Gastrocnemius medialis (tissue), 4 donors: ENCODE measurements around the gene RPUSD2. TPM values are rescaled to one million over a fixed set of nuclear protein-coding genes. Genes with fewer than 3 reads are reported as not detected.
A peak's percentile ranks its signal among the peaks of the same experiment; 100 is the strongest.

Source experiments
- ATAC-seq, 2 donors: fragments of 150-250 bp; one replicate each; pipeline ENCODE4 v1.9.1; 2016
- DNase-seq, 2 donors: peaks; one replicate each; pipeline ENCODE4 v3.0.0-alpha.2; 2019
- H3K27ac ChIP-seq, 4 donors: fragments of 200-600 bp; sonication (generic); 1 replicate in 1 of 4; 2 replicates in 3 of 4; pipeline ENCODE4 v1.5.1; 2016 to 2018; ENCODE audit warnings: mild to moderate bottlenecking in 2 of 4, moderate library complexity in 1 of 4
- H3K27me3 ChIP-seq, 3 donors: fragments of 200-600 bp; sonication (generic) in 2 of 3; 1 replicate in 1 of 3; 2 replicates in 2 of 3; pipeline versions ENCODE4 v1.5.1 to v1.6.0; 2016 to 2019; ENCODE audit warnings: mild to moderate bottlenecking in 1 of 3, moderate library complexity in 1 of 3
- H3K36me3 ChIP-seq, 2 donors: fragments of 200-600 bp; sonication (generic) in 1 of 2; one replicate each; pipeline ENCODE4 v1.5.1; 2017 to 2018
- H3K4me1 ChIP-seq, 2 donors: fragments of 200-600 bp; sonication (generic) in 1 of 2; one replicate each; pipeline ENCODE4 v1.5.1; 2016 to 2017; ENCODE audit warnings: mild to moderate bottlenecking in 2 of 2
- H3K4me3 ChIP-seq, 4 donors: fragments of 200-600 bp; sonication (generic) in 3 of 4; 1 replicate in 1 of 4; 2 replicates in 3 of 4; pipeline ENCODE4 v1.5.1; 2016 to 2019; ENCODE audit warnings: mild to moderate bottlenecking in 2 of 4
- H3K9me3 ChIP-seq, 3 donors: fragments of 200-600 bp; sonication (generic) in 2 of 3; 1 replicate in 1 of 3; 2 replicates in 2 of 3; pipeline ENCODE4 v1.5.1; 2016 to 2019
- POLR2A ChIP-seq, 2 donors: fragments of 450-650 bp; IDR thresholded peaks; one replicate each; pipeline ENCODE4 v1.6.1; 2017; ENCODE audit warnings: antibody characterized with exemption in 2 of 2, mild to moderate bottlenecking in 2 of 2, moderate library complexity in 2 of 2
- in situ Hi-C, 4 donors: fragments of 200-750 bp; cut with MboI; loops; one replicate each; pipeline versions ENCODE4 v1.15.0 to v1.8.0; 2017; ENCODE audit warnings: low sequenced_read_pairs in 4 of 4
- intact Hi-C: fragments of 100-400 bp; cut with DNase I; formaldehyde crosslinking; loops from one replicate; pipeline ENCODE4 v1.15.1; 2023; ENCODE audit warnings: low total_unique reads
- total RNA-seq, 4 donors: library from RNA; depleted of rRNA; stranded (reverse); fragments of >200 nt; gene quantifications; one replicate each; pipeline versions ENCODE4 v1.1.0 to v1.2.3, GENCODE V29; 2016
- TF ChIP-seq, protein P1 (sequence below), 5 experiments: fragments of 450-650 bp in 3 of 5; fragments of 200-600 bp in 2 of 5; sonication (generic) in 2 of 5; IDR thresholded peaks in 4 of 5; conservative IDR thresholded peaks in 1 of 5; 1 replicate in 4 of 5; 2 replicates in 1 of 5; pipeline ENCODE4 v1.5.1; 2016 to 2019; ENCODE audit warnings: antibody characterized with exemption in 5 of 5, mild to moderate bottlenecking in 3 of 5, moderate library complexity in 3 of 5

The RPUSD2 gene
- total RNA-seq, 4 donors from 2014 or later, result 4.5 to 9.1 (median 6.5) TPM

DNA sequence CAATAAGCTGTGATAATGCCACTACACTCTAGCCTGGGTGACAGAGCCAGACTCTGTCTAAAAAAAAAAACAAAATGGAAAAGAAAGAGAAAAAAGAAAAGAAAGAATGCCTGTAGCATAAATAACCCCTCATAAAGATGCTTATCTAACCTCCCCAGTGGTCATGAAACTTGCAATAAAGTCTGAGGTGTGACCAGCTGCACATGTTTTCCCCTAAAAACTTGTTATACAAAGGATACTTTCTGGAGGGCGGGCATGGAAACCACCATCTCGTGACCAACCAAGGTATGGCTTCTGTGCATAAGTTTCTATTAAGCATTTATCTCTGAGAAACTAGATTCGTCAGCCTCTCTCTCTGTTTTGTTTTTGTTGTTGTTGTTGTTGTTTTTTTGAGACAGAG lies 26.0 kb upstream of the RPUSD2 start:
- no peak for DNase-seq
- Histone ChIP-seq H3K27ac (no peak overlapping the region), H3K4me3 (no peak overlapping the region), H3K36me3 (no peaks in the 10 kb centered on the region), H3K27me3 (no peaks in the 10 kb centered on the region), H3K9me3 (no peaks in the 10 kb centered on the region), H3K4me1 (peaks cover 16% of the 10 kb centered on the region in 2 donors)
- in situ Hi-C loops, result no loop called here
- intact Hi-C loops, result no loop called here
- TF ChIP-seq POLR2A (IDR thresholded peaks at IDR 0.05), result no peak
- TF ChIP-seq, protein P1, sequence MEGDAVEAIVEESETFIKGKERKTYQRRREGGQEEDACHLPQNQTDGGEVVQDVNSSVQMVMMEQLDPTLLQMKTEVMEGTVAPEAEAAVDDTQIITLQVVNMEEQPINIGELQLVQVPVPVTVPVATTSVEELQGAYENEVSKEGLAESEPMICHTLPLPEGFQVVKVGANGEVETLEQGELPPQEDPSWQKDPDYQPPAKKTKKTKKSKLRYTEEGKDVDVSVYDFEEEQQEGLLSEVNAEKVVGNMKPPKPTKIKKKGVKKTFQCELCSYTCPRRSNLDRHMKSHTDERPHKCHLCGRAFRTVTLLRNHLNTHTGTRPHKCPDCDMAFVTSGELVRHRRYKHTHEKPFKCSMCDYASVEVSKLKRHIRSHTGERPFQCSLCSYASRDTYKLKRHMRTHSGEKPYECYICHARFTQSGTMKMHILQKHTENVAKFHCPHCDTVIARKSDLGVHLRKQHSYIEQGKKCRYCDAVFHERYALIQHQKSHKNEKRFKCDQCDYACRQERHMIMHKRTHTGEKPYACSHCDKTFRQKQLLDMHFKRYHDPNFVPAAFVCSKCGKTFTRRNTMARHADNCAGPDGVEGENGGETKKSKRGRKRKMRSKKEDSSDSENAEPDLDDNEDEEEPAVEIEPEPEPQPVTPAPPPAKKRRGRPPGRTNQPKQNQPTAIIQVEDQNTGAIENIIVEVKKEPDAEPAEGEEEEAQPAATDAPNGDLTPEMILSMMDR (IDR thresholded peaks at IDR 0.05 in 4 of 5, conservative IDR thresholded peaks at IDR 0.05 in 1 of 5), result no peak
- ATAC-seq, result no peak

DNA sequence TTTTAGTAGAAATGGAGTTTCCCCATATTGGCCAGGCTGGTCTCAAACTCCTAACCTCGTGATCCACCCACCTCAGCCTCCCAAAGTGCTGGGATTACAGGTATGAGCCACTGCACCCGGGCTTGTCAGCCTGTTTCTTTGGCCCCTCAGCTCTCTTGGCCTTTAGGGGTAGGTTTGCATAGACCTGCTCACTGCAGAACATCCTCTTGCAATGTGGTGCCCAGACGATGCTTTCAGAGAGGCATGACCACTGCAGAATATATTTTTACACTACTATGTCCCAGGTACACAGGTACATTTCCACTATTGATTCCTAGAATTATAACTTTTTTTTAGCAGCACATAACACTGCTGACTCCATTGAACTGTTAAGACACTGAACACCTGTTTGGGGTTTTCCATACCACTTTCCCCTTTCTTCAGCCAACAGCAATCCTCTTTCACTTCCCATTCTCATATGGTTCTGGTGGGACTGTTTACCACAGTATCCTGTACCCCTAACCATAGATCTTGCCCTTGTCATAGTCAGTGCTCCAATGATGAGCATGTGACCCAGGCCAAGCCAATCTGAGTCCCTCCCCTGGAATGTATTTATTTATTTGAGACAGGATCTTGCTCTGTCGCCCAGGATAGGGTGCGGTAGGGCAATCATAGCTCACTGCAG lies 25.3 kb upstream of the RPUSD2 start:
- intact Hi-C loops (no loop called here), in situ Hi-C loops (no loop called here)
- Histone ChIP-seq H3K36me3 (no peaks in the 10 kb centered on the region), H3K4me3 (no peak overlapping the region), H3K27ac (no peak overlapping the region), H3K27me3 (no peaks in the 10 kb centered on the region), H3K4me1 (peaks cover 21 to 22% of the 10 kb centered on the region in 2 donors), H3K9me3 (no peaks in the 10 kb centered on the region)
- ATAC-seq (no peak), DNase-seq (no peak)
- TF ChIP-seq POLR2A (IDR thresholded peaks at IDR 0.05), result no peak

DNA sequence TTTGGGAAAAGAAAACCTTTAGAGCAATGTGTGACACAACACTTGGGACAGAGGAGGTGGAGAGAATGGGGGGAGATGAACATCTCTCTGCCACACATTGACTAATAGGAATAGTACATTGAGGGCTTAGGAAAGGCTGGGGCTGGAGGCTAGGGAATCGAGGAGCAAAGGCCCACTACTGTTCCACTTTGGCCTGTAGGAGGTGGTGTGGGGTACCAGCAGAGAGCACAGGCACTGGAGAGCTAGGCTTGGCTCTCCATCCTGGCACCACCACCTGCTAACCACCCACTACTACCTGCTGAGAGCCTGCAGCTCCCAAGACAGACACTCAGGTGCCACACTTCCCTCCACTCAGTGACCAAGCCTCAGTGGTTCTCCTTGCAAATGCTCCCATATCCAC lies 23.6 kb upstream of the RPUSD2 start:
- Histone ChIP-seq H3K27ac (no peak overlapping the region), H3K36me3 (no peaks in the 10 kb centered on the region), H3K4me3 (no peak overlapping the region), H3K27me3 (no peaks in the 10 kb centered on the region), H3K9me3 (no peaks in the 10 kb centered on the region), H3K4me1 (peaks cover 37 to 38% of the 10 kb centered on the region in 2 donors)
- in situ Hi-C loops (no loop called here), intact Hi-C loops (no loop called here)
- no peak for ATAC-seq
- no peak for DNase-seq
- TF ChIP-seq, protein P1 (IDR thresholded peaks at IDR 0.05 in 4 of 5, conservative IDR thresholded peaks at IDR 0.05 in 1 of 5), result no peak
- TF ChIP-seq POLR2A (IDR thresholded peaks at IDR 0.05), result no peak

DNA sequence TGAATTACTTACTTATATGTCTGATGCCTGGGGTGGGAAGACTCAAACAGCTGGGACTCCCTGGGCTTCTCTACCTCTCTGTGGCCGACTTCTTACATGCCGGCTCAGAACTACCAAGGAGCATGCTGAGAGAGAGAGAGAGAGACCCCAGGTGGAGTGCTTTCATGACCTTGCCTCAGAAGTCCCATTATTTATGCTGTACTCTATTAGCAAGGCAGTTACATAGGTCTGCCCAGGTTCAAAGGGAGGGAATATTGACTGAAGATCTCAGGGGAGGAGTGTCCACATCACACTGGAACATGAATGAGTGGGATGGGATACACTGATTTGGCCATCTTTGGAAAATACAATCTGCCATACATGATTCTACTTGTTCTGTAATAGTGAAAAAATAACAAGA lies 20.5 kb upstream of the RPUSD2 start:
- Histone ChIP-seq H3K27ac (peak overlapping the region in 3 of 4 donors; percentile 91 to 94 (median 93)), H3K27me3 (no peaks in the 10 kb centered on the region), H3K4me1 (peaks cover 53 to 61% of the 10 kb centered on the region in 2 donors), H3K9me3 (no peaks in the 10 kb centered on the region), H3K4me3 (no peak overlapping the region), H3K36me3 (no peaks in the 10 kb centered on the region)
- TF ChIP-seq POLR2A (IDR thresholded peaks at IDR 0.05), result no peak
- TF ChIP-seq, protein P1 (IDR thresholded peaks at IDR 0.05 in 4 of 5, conservative IDR thresholded peaks at IDR 0.05 in 1 of 5), result no peak
- ATAC-seq (no peak), DNase-seq (no peak)
- intact Hi-C loops (loop anchor here (2.0 kb wide), 1 partner anchor 28 kb away; no protein-coding TSS in a partner anchor), in situ Hi-C loops (no loop called here)

DNA sequence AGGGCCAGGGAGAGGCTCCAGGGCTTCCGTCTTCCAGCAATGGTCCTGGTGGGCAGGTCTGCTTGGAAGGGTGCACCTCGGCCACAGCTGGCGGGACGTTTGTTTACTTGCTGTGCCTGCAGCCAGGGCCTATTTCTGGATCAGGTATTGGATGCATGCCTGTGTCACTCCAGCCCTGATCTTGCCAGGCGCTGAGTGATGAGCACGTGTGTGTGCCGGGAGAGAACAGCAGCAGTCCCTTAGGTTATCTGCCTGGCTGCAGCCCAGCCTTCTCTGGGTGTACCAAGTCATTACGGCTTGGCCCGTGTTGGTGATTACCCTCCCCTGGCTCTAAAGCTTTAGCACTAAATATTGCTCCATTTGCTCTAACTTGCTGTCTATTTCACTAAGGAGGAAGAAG lies 19.2 kb upstream of the RPUSD2 start:
- Histone ChIP-seq H3K27ac (peak overlapping the region; percentile 90 to 94 (median 92)), H3K9me3 (no peaks in the 10 kb centered on the region), H3K27me3 (no peaks in the 10 kb centered on the region), H3K4me1 (peaks cover 63 to 74% of the 10 kb centered on the region in 2 donors), H3K4me3 (no peak overlapping the region), H3K36me3 (no peaks in the 10 kb centered on the region)
- TF ChIP-seq, protein P1 (IDR thresholded peaks at IDR 0.05 in 4 of 5, conservative IDR thresholded peaks at IDR 0.05 in 1 of 5), result no peak
- TF ChIP-seq POLR2A (IDR thresholded peaks at IDR 0.05), result peak; percentile 44 to 62
- peak; percentile 87 for ATAC-seq
- in situ Hi-C loops, result no loop called here
- intact Hi-C loops, result loop anchor here (1.0 to 2.0 kb wide), 2 partner anchors 15 to 29 kb away; partner anchors contain the start of gene CCDC32
- peak; percentile 93 to 98 for DNase-seq
